ENCODE measurements around the gene ATP9B. TPM values are rescaled to one million over a fixed set of nuclear protein-coding genes. Genes with fewer than 3 reads are reported as not detected.
A peak's percentile ranks its signal among the peaks of the same experiment; 100 is the strongest.

Gene ATP9B
- polyA plus RNA-seq, 3 donors = 7.2 to 20.3 (median 14.0) TPM

GRCh38 chr18:79386547-79386946, 317.4 kb downstream of the ATP9B start:
- peaks cover 27 to 38% of the 10 kb centered on the region in 2 donors for H3K27me3 ChIP-seq (ENCODE audit: control insufficient read depth in 2 of 2, insufficient read depth in 2 of 2, low read length in 2 of 2)
- intact Hi-C loops (cut with micrococcal nuclease) = loop anchor here in 1 of 2 donors (5.0 kb wide), 1 partner anchor 36 kb away; no protein-coding TSS in a partner anchor
- H4K20me1 ChIP-seq (ENCODE audit: insufficient read depth, low read length) = no peaks in the 10 kb centered on the region
- H3K36me3 ChIP-seq (replicated peaks in 1 of 2; ENCODE audit: control insufficient read depth in 1 of 2, insufficient read depth in 2 of 2, low read length in 2 of 2) = no peaks in the 10 kb centered on the region
- Mint-ChIP-seq H3K4me1 (no peaks in the 10 kb centered on the region), H3K36me3 (peaks cover 2 to 3% of the 10 kb centered on the region in 2 donors), H3K9me3 (peaks cover 0 to 6% (median 0%) of the 10 kb centered on the region in 7 donors), H3K4me3 (no peak overlapping the region), H3K27me3 (ENCODE audit: low read depth in 3 of 3) (peaks cover 36 to 56% (median 45%) of the 10 kb centered on the region in 3 donors), H3K27ac (no peak overlapping the region)
- no peak overlapping the region for H3K9ac ChIP-seq (ENCODE audit: insufficient read depth, low read length, poor library complexity, severe bottlenecking)
- peak in 1 of 3 donors; percentile 2 for DNase-seq
- WGBS (ENCODE audit: insufficient coverage) = 86% methylated on average over 12 of the region's 14 CpGs
- H3K4me2 ChIP-seq (replicated peaks; ENCODE audit: extremely low read depth, low read length, poor library complexity, severe bottlenecking) = no peak overlapping the region
- TF ChIP-seq, protein P1, sequence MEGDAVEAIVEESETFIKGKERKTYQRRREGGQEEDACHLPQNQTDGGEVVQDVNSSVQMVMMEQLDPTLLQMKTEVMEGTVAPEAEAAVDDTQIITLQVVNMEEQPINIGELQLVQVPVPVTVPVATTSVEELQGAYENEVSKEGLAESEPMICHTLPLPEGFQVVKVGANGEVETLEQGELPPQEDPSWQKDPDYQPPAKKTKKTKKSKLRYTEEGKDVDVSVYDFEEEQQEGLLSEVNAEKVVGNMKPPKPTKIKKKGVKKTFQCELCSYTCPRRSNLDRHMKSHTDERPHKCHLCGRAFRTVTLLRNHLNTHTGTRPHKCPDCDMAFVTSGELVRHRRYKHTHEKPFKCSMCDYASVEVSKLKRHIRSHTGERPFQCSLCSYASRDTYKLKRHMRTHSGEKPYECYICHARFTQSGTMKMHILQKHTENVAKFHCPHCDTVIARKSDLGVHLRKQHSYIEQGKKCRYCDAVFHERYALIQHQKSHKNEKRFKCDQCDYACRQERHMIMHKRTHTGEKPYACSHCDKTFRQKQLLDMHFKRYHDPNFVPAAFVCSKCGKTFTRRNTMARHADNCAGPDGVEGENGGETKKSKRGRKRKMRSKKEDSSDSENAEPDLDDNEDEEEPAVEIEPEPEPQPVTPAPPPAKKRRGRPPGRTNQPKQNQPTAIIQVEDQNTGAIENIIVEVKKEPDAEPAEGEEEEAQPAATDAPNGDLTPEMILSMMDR (IDR thresholded peaks at IDR 0.05) = no peak
- no peak overlapping the region for H3K27ac ChIP-seq (ENCODE audit: low read depth in 1 of 2, low read length in 2 of 2)
- peaks cover 0 to 5% of the 10 kb centered on the region in 2 donors for H3K9me3 ChIP-seq (replicated peaks in 1 of 2; ENCODE audit: control insufficient read depth in 1 of 2, insufficient read depth in 1 of 2, low read length in 2 of 2)
- H3K4me1 ChIP-seq (ENCODE audit: control insufficient read depth in 1 of 2, insufficient read depth in 2 of 2, low read length in 2 of 2) = no peaks in the 10 kb centered on the region
- H3K4me3 ChIP-seq (replicated peaks in 1 of 3; ENCODE audit: low read depth in 2 of 3, low read length in 3 of 3) = no peak overlapping the region
- H3K79me2 ChIP-seq (ENCODE audit: insufficient read depth, low read length) = no peaks in the 10 kb centered on the region
- H2AFZ ChIP-seq (ENCODE audit: insufficient read depth, low read depth, low read length, poor library complexity, severe bottlenecking) = no peak overlapping the region

GRCh38 chr18:79387214-79387613, 318.0 kb downstream of the ATP9B start:
- Histone ChIP-seq H3K4me1 (ENCODE audit: control insufficient read depth in 1 of 2, insufficient read depth in 2 of 2, low read length in 2 of 2) (no peaks in the 10 kb centered on the region), H3K9ac (ENCODE audit: insufficient read depth, low read length, poor library complexity, severe bottlenecking) (no peak overlapping the region), H3K4me2 (replicated peaks; ENCODE audit: extremely low read depth, low read length, poor library complexity, severe bottlenecking) (no peak overlapping the region), H2AFZ (ENCODE audit: insufficient read depth, low read depth, low read length, poor library complexity, severe bottlenecking) (no peak overlapping the region), H3K4me3 (replicated peaks in 1 of 3; ENCODE audit: low read depth in 2 of 3, low read length in 3 of 3) (no peak overlapping the region), H3K27ac (ENCODE audit: low read depth in 1 of 2, low read length in 2 of 2) (no peak overlapping the region), H3K36me3 (replicated peaks in 1 of 2; ENCODE audit: control insufficient read depth in 1 of 2, insufficient read depth in 2 of 2, low read length in 2 of 2) (no peaks in the 10 kb centered on the region), H3K27me3 (ENCODE audit: control insufficient read depth in 2 of 2, insufficient read depth in 2 of 2, low read length in 2 of 2) (peaks cover 33 to 45% of the 10 kb centered on the region in 2 donors), H4K20me1 (ENCODE audit: insufficient read depth, low read length) (no peaks in the 10 kb centered on the region), H3K79me2 (ENCODE audit: insufficient read depth, low read length) (no peaks in the 10 kb centered on the region), H3K9me3 (replicated peaks in 1 of 2; ENCODE audit: control insufficient read depth in 1 of 2, insufficient read depth in 1 of 2, low read length in 2 of 2) (peaks cover 0 to 8% of the 10 kb centered on the region in 2 donors)
- Mint-ChIP-seq H3K9me3 (peaks cover 0 to 7% (median 2%) of the 10 kb centered on the region in 7 donors), H3K4me1 (no peaks in the 10 kb centered on the region), H3K36me3 (peaks cover 0 to 3% of the 10 kb centered on the region in 2 donors), H3K27ac (no peak overlapping the region), H3K27me3 (ENCODE audit: low read depth in 3 of 3) (peaks cover 43 to 62% (median 51%) of the 10 kb centered on the region in 3 donors), H3K4me3 (peak overlapping the region in 1 of 2 donors; percentile 36)
- WGBS (ENCODE audit: insufficient coverage) = 82% methylated on average over 6 of the region's 6 CpGs
- no peak for DNase-seq
- TF ChIP-seq, protein P1 (IDR thresholded peaks at IDR 0.05) = no peak
- intact Hi-C loops (cut with micrococcal nuclease) = loop anchor here in 1 of 2 donors (5.0 kb wide), 1 partner anchor 35 kb away; no protein-coding TSS in a partner anchor

Data from CD14-positive monocyte (primary cell).